Ramos (cell line): ENCODE results near the gene F7.
"Not testable (repeated sequence)": the region's sequence is repeated elsewhere in the genome, so short reads cannot be mapped to it uniquely, and the experiment has no call there.

ENCODE experiments used
- in situ Hi-C: fragments of 300-500 bp; cut with MboI; formaldehyde crosslinking; loops from one replicate; pipeline ENCODE4 v1.14.3; 2022; ENCODE audit warnings: low sequenced_read_pairs; ENCODE audit not compliant: unreplicated experiment

F7 gene

DNA sequence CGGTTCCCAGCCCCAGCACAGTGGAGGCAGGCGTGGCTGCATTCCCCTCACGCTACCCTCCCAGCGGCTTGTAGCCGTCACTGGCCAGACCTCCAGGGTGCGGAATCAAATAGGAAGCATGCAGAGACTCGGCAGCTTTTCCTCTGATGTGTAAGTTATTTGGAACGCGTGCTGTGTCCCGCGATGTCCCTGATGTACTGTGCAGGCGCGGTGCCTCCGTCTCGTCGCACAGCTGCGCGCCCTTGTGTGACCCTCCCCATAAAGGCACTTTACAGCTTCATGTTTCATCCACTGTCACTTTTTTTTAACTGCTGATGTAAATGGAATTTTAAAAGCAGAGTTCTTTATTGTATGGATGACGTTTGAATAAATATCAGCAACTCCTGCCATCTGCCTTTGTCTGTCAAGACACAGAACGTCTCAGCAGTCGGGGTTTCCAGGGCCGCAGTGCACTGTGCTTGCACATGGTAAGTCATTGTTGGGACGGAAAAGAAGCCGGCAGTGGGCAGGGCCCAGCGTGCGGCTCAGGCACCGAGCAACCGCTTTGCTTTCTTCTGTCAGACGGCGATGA is 7.3 kb upstream of the F7 start:
- in situ Hi-C loops = no loop called here

- in situ Hi-C loops = no loop called here
Observed at GRCh38 chr13:113099142-113099541, 6.4 kb upstream of the F7 start.

GRCh38 chr13:113102302-113102701 is 3.3 kb upstream of the F7 start:
- in situ Hi-C loops = not testable (repeated sequence)

GRCh38 chr13:113102727-113103126 is 2.9 kb upstream of the F7 start:
- in situ Hi-C loops = no loop called here

DNA sequence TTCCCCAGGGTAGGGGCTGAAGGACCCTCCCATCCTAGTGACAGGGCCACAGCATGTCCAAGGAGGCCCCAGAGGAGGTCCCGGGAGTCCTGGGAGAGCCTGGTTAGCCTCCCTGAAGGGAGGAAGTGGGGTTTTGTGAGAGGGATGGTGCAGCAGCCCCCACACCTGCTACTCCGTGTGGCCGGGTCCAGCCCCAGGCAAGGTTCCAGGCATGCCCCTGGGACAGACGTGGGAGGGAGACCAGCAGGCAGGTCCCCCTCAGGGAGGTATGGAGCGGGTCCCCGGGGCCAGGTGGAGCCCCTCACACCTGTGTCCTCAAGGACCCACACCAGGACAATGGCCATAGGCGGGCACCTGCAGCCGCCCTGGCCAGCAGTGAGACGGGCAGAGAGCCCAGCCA is 1.9 kb upstream of the F7 start:
- in situ Hi-C loops = no loop called here

GRCh38 chr13:113105921-113106452 is 396 bp downstream of the F7 start:
- in situ Hi-C loops = no loop called here

DNA sequence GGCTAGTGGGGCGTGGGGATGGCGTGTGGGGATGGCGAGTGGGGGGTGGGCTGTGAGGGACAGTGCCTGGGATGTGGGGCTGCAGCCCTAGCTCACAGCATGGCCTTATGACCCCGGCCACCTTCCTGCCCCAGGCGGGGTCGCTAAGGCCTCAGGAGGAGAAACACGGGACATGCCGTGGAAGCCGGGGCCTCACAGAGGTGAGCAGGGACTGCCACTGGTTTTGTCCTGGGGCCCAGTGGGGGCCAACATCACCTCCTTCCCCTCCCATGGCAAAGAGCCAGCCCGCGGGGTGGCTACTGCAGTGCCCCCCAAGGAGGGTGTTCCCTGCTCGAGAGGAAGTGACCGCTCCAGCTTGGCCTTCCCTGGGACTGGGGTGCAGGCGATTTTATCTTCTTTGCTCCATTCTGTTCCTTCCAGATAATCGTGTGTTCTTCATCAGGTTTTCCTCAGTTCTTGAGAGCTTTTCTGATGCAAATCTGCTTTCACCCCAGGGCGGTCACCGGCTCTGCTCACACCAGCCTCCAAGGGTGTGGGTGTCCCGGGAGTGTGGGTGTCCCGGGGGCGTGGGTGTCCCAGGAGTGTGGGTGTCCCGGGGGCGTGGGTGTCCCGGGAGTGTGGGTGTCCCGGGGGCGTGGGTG is 1.2 kb downstream of the F7 start:
- in situ Hi-C loops = no loop called here

DNA sequence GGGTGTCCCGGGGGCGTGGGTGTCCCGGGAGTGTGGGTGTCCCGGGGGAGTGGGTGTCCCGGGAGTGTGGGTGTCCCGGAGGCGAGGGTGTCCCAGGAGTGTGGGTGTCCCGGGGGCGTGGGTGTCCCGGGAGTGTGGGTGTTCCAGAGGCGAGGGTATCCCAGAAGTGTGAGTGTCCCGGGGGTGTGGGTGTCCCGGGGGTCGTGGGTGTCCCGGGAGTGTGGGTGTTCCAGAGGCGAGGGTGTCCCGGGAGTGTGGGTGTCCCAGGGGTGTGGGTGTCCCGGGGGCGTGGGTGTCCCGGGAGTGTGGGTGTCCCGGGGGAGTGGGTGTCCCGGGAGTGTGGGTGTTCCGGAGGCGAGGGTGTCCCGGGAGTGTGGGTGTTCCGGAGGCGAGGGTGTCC is 2.9 kb downstream of the F7 start:
- in situ Hi-C loops = not testable (repeated sequence)

DNA sequence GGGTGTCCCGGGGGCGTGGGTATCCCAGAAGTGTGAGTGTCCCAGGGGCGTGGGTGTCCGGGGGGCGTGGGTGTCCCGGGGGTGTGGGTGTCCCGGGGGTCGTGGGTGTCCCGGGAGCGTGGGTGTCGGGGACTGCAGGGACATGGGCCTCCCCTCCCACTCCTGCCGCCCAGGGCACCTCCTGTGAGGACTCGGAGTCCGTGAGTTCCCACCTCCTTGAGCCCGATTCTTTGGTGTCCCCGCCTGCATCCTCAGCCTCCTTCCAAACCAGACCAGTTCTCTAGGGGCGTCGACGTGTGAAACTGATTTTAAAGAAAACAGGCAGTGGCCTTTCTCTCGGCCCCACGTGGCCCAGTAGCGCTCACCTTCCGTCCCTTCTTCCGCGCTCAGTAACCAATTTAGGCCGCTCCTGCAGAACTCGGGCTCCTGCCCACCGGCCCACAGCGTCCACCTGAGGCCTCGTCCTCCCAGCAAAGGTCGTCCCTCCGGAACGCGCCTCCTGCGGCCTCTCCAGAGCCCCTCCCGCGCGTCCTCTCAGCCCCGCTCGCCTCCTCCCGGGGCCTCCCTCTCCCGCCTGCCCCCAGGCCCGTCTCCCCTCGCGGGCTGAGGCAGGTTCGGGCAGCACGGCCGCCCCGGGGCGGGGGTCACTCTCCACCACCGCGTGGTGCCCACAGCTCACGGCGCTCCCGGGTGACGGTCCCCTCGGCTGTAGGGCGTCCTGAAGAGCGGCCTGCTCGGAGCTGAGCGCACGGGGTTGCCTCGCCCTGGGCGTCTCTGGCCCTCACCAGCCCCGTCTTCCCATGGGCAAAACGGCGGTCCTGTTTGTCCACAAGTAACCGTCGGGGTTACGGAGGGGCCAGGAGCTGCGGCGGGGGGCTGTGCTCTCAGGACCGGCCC is 3.8 kb downstream of the F7 start:
- in situ Hi-C loops = no loop called here

- in situ Hi-C loops = no loop called here
Observed at GRCh38 chr13:113110048-113110851, 4.7 kb downstream of the F7 start.

- in situ Hi-C loops = no loop called here
Observed at GRCh38 chr13:113110852-113111315, 5.3 kb downstream of the F7 start.

GRCh38 chr13:113111821-113112220 is 6.2 kb downstream of the F7 start:
- in situ Hi-C loops = not testable (repeated sequence)

- in situ Hi-C loops = not testable (repeated sequence)
Observed at GRCh38 chr13:113112475-113112874, 6.9 kb downstream of the F7 start.

DNA sequence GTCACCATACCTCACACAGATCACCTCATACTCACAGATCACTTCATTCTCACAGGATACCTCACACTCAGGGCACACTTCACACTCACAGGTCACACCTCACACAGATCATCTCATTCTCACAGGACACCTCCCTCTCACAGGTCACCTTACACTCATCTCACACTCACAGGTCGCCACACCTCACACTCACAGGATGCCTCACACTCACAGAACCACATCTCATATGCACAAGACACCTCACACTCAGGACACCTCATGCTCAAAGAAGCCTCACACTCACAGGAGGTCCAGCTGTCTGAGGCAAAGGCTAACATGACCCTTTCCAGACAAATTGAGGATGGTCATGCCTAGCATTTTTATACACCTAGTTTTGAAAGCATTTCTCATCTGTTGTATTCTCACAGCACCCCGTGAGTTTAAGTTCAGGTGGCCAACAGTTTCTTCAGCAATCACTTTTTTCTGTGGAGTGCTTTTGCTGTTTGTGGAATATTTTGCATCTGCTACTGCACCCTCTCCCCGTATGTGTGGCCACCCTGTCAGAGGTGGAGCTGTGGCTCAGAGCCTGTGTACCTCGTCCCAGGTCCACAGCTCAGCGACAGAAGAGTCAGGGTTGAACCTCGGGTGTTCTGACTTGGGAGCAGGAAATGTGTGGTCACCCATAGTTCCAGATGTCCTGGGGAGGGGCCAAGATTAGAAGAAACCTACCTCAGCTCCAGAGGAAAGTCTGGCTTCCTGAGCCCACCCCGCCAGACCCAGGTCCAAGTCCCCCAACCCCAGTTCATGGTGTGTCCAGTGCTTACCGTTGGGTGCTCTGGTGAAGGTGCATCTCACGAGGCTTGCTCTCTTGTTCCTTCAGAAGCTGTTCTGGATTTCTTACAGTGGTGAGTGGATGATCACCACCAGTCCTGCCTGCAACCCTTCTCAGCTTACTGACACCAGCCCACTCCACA is 7.6 kb downstream of the F7 start:
- in situ Hi-C loops = no loop called here

- in situ Hi-C loops = no loop called here
Observed at GRCh38 chr13:113113846-113114271, 8.3 kb downstream of the F7 start.

DNA sequence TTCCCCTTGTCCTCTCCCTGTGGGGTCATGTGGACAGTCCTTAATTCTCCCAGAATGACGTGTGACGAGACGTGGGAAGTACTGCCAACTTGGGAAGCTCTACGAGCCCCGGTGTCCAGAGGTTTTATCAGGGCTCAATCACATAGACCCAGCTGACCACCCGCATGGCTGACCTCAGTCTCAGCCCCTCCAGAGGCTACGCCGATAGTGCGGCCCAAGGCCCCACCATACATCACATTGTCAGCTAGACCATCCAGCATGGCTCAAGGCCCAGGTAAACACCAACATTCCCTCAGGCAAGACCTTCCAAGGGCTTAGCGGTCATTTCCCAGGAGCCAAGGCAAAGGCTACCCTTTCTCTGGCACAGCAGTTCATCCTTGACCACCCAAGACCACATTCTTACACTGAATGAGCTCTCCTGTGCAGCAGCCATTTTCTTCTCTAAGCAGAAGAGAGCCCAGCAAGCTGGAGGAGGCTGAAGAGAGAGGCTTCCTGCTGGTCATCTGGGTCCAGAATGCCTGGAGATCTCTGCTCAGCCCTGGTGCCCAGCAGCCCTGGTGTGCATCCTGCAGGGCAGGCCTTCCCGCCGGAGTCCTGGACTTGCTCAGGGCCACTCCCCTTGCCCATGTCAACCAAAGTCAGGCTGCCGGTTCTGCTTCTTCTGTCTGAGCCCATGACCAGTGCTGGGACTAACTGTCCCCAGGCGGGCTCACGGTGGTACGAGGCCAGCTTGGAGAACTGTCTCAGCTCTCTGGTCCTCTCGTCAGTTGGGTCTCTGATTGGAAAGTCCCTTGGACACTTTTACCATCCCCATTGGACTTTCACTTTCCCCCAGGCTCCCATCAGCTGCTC is 9.1 kb downstream of the F7 start:
- in situ Hi-C loops = no loop called here

- in situ Hi-C loops = no loop called here
Observed at GRCh38 chr13:113115363-113116205, 10.0 kb downstream of the F7 start.
